ENCODE data around the gene USP26. TPM values are rescaled to one million over a fixed set of nuclear protein-coding genes. Genes with fewer than 3 reads are reported as not detected.

The USP26 gene
- total and polyA plus RNA-seq, 4 experiments from 2014 or later = not detected

GRCh38 chrX:133018229-133018628, 78.7 kb downstream of the USP26 start:
- no peaks in the 10 kb centered on the region for H3K4me1 ChIP-seq (ENCODE audit: insufficient read depth, low read length)
- no peak overlapping the region for H3K27ac ChIP-seq (ENCODE audit: low read depth, low read length)
- H3K9me3 ChIP-seq (ENCODE audit: control insufficient read depth in 1 of 2, low read length in 2 of 2) = no peaks in the 10 kb centered on the region
- H3K27me3 Mint-ChIP-seq = no peaks in the 10 kb centered on the region
- no peaks in the 10 kb centered on the region for H3K4me1 Mint-ChIP-seq
- no peak overlapping the region for H3K27ac Mint-ChIP-seq
- H3K36me3 Mint-ChIP-seq = no peaks in the 10 kb centered on the region
- H3K4me3 ChIP-seq (ENCODE audit: low read length in 2 of 2) = no peak overlapping the region
- no peaks in the 10 kb centered on the region for H3K36me3 ChIP-seq (ENCODE audit: insufficient read depth, low read length)
- intact Hi-C loops (cut with micrococcal nuclease) = no loop called here
- ChIA-PET CTCF (ENCODE audit: partially characterized antibody) (no interaction called here), POLR2A (ENCODE audit: partially characterized antibody) (no interaction called here)
- peaks cover 0 to 2% (median 0%) of the 10 kb centered on the region in 8 donors for H3K9me3 Mint-ChIP-seq
- H3K27me3 ChIP-seq (ENCODE audit: insufficient read depth, low read length) = no peaks in the 10 kb centered on the region
- H3K4me3 Mint-ChIP-seq = no peak overlapping the region
- no peak for DNase-seq

- Mint-ChIP-seq H3K9me3 (peaks cover 0 to 4% (median 0%) of the 10 kb centered on the region in 8 donors), H3K36me3 (no peaks in the 10 kb centered on the region), H3K27ac (no peak overlapping the region), H3K4me1 (no peaks in the 10 kb centered on the region), H3K4me3 (no peak overlapping the region), H3K27me3 (peaks cover 0 to 4% of the 10 kb centered on the region in 2 donors)
- ChIA-PET POLR2A (ENCODE audit: partially characterized antibody) (no interaction called here), CTCF (ENCODE audit: partially characterized antibody) (interaction anchor here (0.7 kb wide), 1 partner anchor 153 kb away, joined by 3 read pairs; no protein-coding TSS in a partner anchor)
- intact Hi-C loops (cut with micrococcal nuclease) = no loop called here
- Histone ChIP-seq H3K27ac (ENCODE audit: low read depth, low read length) (no peak overlapping the region), H3K4me1 (ENCODE audit: insufficient read depth, low read length) (no peaks in the 10 kb centered on the region), H3K27me3 (ENCODE audit: insufficient read depth, low read length) (no peaks in the 10 kb centered on the region), H3K36me3 (ENCODE audit: insufficient read depth, low read length) (no peaks in the 10 kb centered on the region), H3K4me3 (ENCODE audit: low read length in 2 of 2) (no peak overlapping the region), H3K9me3 (ENCODE audit: control insufficient read depth in 1 of 2, low read length in 2 of 2) (no peaks in the 10 kb centered on the region)
- no peak for DNase-seq
Measured at GRCh38 chrX:133007458-133007857, 89.5 kb downstream of the USP26 start.

DNA sequence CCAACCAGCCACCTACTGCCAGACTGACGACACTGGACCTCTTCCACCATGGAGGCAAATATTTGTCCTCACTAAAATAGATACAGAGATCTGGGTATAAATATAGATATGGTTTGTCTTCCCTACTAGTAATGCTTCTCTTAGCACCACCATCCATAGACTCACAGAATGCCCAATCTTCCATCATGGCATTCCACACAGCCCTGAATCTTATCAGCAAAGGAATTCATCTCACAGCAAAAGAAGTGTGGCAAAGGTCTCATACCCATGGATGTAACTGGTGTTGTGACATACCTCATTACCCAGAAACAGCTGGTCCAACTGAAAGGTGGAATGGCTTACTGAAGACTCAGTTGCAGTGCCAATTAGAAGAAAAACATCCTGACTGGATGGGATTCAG, 91.3 kb downstream of the USP26 start:
- ChIA-PET CTCF (ENCODE audit: partially characterized antibody) (no interaction called here), POLR2A (ENCODE audit: partially characterized antibody) (no interaction called here)
- no peaks in the 10 kb centered on the region for H3K36me3 ChIP-seq (ENCODE audit: insufficient read depth, low read length)
- intact Hi-C loops (cut with micrococcal nuclease) = no loop called here
- H3K36me3 Mint-ChIP-seq = no peaks in the 10 kb centered on the region
- no peaks in the 10 kb centered on the region for H3K9me3 ChIP-seq (ENCODE audit: control insufficient read depth in 1 of 2, low read length in 2 of 2)
- H3K27ac ChIP-seq (ENCODE audit: low read depth, low read length) = no peak overlapping the region
- no peak overlapping the region for H3K27ac Mint-ChIP-seq
- H3K27me3 ChIP-seq (ENCODE audit: insufficient read depth, low read length) = no peaks in the 10 kb centered on the region
- H3K4me3 Mint-ChIP-seq = no peak overlapping the region
- no peak overlapping the region for H3K4me3 ChIP-seq (ENCODE audit: low read length in 2 of 2)
- peaks cover 0 to 4% (median 0%) of the 10 kb centered on the region in 8 donors for H3K9me3 Mint-ChIP-seq
- no peaks in the 10 kb centered on the region for H3K4me1 Mint-ChIP-seq
- no peaks in the 10 kb centered on the region for H3K4me1 ChIP-seq (ENCODE audit: insufficient read depth, low read length)
- DNase-seq = no peak
- peaks cover 0 to 4% of the 10 kb centered on the region in 2 donors for H3K27me3 Mint-ChIP-seq

DNA sequence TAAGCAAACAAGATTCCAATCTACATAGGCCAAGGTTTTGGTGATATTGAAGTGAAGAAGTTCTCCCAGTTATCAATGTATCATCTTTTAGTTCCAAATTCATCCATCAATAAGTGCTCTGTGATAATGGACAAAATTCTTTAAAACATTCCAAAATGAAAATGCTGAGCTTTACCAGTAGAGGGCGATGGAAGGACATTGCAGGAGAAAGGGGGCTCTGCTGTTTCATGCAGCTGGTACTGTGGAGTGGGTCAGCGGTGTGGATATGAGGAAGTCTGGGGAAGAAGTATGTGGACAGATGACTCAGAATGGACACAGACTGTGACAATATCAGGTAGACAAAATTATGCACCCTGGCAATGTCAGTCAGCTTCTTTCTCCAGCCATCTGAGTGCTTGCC, 91.9 kb downstream of the USP26 start:
- POLR2A ChIA-PET (ENCODE audit: partially characterized antibody) = no interaction called here
- Histone ChIP-seq H3K36me3 (ENCODE audit: insufficient read depth, low read length) (no peaks in the 10 kb centered on the region), H3K4me3 (ENCODE audit: low read length in 2 of 2) (no peak overlapping the region), H3K27me3 (ENCODE audit: insufficient read depth, low read length) (no peaks in the 10 kb centered on the region), H3K4me1 (ENCODE audit: insufficient read depth, low read length) (no peaks in the 10 kb centered on the region), H3K27ac (ENCODE audit: low read depth, low read length) (no peak overlapping the region), H3K9me3 (ENCODE audit: control insufficient read depth in 1 of 2, low read length in 2 of 2) (no peaks in the 10 kb centered on the region)
- Mint-ChIP-seq H3K36me3 (no peaks in the 10 kb centered on the region), H3K27me3 (peaks cover 0 to 4% of the 10 kb centered on the region in 2 donors), H3K27ac (no peak overlapping the region), H3K4me1 (no peaks in the 10 kb centered on the region), H3K9me3 (peaks cover 0 to 4% (median 0%) of the 10 kb centered on the region in 8 donors), H3K4me3 (no peak overlapping the region)
- intact Hi-C loops (cut with micrococcal nuclease) = no loop called here
- DNase-seq = no peak
- CTCF ChIA-PET (ENCODE audit: partially characterized antibody) = interaction anchor here (1.0 kb wide), 1 partner anchor 535 kb away, joined by 3 read pairs; no protein-coding TSS in a partner anchor

GRCh38 chrX:132999209-132999608, 97.7 kb downstream of the USP26 start:
- Mint-ChIP-seq H3K27me3 (peaks cover 4% of the 10 kb centered on the region in 2 donors), H3K9me3 (no peaks in the 10 kb centered on the region), H3K4me1 (no peaks in the 10 kb centered on the region), H3K4me3 (no peak overlapping the region), H3K27ac (no peak overlapping the region), H3K36me3 (no peaks in the 10 kb centered on the region)
- Histone ChIP-seq H3K4me1 (ENCODE audit: insufficient read depth, low read length) (no peaks in the 10 kb centered on the region), H3K27me3 (ENCODE audit: insufficient read depth, low read length) (no peaks in the 10 kb centered on the region), H3K36me3 (ENCODE audit: insufficient read depth, low read length) (no peaks in the 10 kb centered on the region), H3K9me3 (ENCODE audit: control insufficient read depth in 1 of 2, low read length in 2 of 2) (no peaks in the 10 kb centered on the region), H3K4me3 (ENCODE audit: low read length in 2 of 2) (no peak overlapping the region), H3K27ac (ENCODE audit: low read depth, low read length) (no peak overlapping the region)
- CTCF ChIA-PET (ENCODE audit: partially characterized antibody) = no interaction called here
- intact Hi-C loops (cut with micrococcal nuclease) = no loop called here
- no peak for DNase-seq
- POLR2A ChIA-PET (ENCODE audit: partially characterized antibody) = no interaction called here

GRCh38 chrX:132990835-132991234, 106.1 kb downstream of the USP26 start:
- H3K27me3 Mint-ChIP-seq = peaks cover 0 to 3% of the 10 kb centered on the region in 2 donors
- H3K27ac Mint-ChIP-seq = no peak overlapping the region
- no peaks in the 10 kb centered on the region for H3K9me3 ChIP-seq (ENCODE audit: control insufficient read depth in 1 of 2, low read length in 2 of 2)
- POLR2A ChIA-PET (ENCODE audit: partially characterized antibody) = no interaction called here
- DNase-seq = no peak
- no peaks in the 10 kb centered on the region for H3K27me3 ChIP-seq (ENCODE audit: insufficient read depth, low read length)
- no peak overlapping the region for H3K4me3 ChIP-seq (ENCODE audit: low read length in 2 of 2)
- H3K27ac ChIP-seq (ENCODE audit: low read depth, low read length) = no peak overlapping the region
- H3K36me3 ChIP-seq (ENCODE audit: insufficient read depth, low read length) = no peaks in the 10 kb centered on the region
- intact Hi-C loops (cut with micrococcal nuclease) = no loop called here
- H3K4me1 Mint-ChIP-seq = no peaks in the 10 kb centered on the region
- no peaks in the 10 kb centered on the region for H3K4me1 ChIP-seq (ENCODE audit: insufficient read depth, low read length)
- H3K36me3 Mint-ChIP-seq = no peaks in the 10 kb centered on the region
- H3K9me3 Mint-ChIP-seq = no peaks in the 10 kb centered on the region
- CTCF ChIA-PET (ENCODE audit: partially characterized antibody) = no interaction called here
- no peak overlapping the region for H3K4me3 Mint-ChIP-seq

- intact Hi-C loops (cut with micrococcal nuclease) = no loop called here
Measured at GRCh38 chrX:132986556-132986955, 110.4 kb downstream of the USP26 start.

GRCh38 chrX:132984058-132984650, 112.8 kb downstream of the USP26 start:
- DNase-seq = no peak
- peaks cover 0 to 4% of the 10 kb centered on the region in 2 donors for H3K27me3 Mint-ChIP-seq
- ChIA-PET POLR2A (ENCODE audit: partially characterized antibody) (no interaction called here), CTCF (ENCODE audit: partially characterized antibody) (no interaction called here)
- H3K27ac Mint-ChIP-seq = no peak overlapping the region
- intact Hi-C loops (cut with micrococcal nuclease) = no loop called here
- Histone ChIP-seq H3K27me3 (ENCODE audit: insufficient read depth, low read length) (no peaks in the 10 kb centered on the region), H3K36me3 (ENCODE audit: insufficient read depth, low read length) (no peaks in the 10 kb centered on the region), H3K4me1 (ENCODE audit: insufficient read depth, low read length) (no peaks in the 10 kb centered on the region), H3K9me3 (ENCODE audit: control insufficient read depth in 1 of 2, low read length in 2 of 2) (no peaks in the 10 kb centered on the region), H3K4me3 (ENCODE audit: low read length in 2 of 2) (no peak overlapping the region), H3K27ac (ENCODE audit: low read depth, low read length) (no peak overlapping the region)
- no peaks in the 10 kb centered on the region for H3K9me3 Mint-ChIP-seq
- no peaks in the 10 kb centered on the region for H3K36me3 Mint-ChIP-seq
- H3K4me1 Mint-ChIP-seq = no peaks in the 10 kb centered on the region
- no peak overlapping the region for H3K4me3 Mint-ChIP-seq

More at GRCh38 chrX:132986556-132986955, 110.4 kb downstream of the USP26 start:
- no peaks in the 10 kb centered on the region for H3K4me1 ChIP-seq (ENCODE audit: insufficient read depth, low read length)
- no peaks in the 10 kb centered on the region for H3K36me3 ChIP-seq (ENCODE audit: insufficient read depth, low read length)
- H3K4me1 Mint-ChIP-seq = no peaks in the 10 kb centered on the region
- H3K36me3 Mint-ChIP-seq = no peaks in the 10 kb centered on the region
- no peaks in the 10 kb centered on the region for H3K9me3 Mint-ChIP-seq
- no peak overlapping the region for H3K4me3 Mint-ChIP-seq
- no peak overlapping the region for H3K27ac ChIP-seq (ENCODE audit: low read depth, low read length)
- no peak overlapping the region for H3K27ac Mint-ChIP-seq
- no peaks in the 10 kb centered on the region for H3K9me3 ChIP-seq (ENCODE audit: control insufficient read depth in 1 of 2, low read length in 2 of 2)
- CTCF ChIA-PET (ENCODE audit: partially characterized antibody) = no interaction called here
- H3K27me3 Mint-ChIP-seq = peaks cover 0 to 4% of the 10 kb centered on the region in 2 donors
- POLR2A ChIA-PET (ENCODE audit: partially characterized antibody) = no interaction called here
- DNase-seq = no peak
- H3K4me3 ChIP-seq (ENCODE audit: low read length in 2 of 2) = no peak overlapping the region
- H3K27me3 ChIP-seq (ENCODE audit: insufficient read depth, low read length) = no peaks in the 10 kb centered on the region
